GM19240 (cell line): ENCODE results near the gene BOLL.
"Not testable (repeated sequence)": the region's sequence is repeated elsewhere in the genome, so short reads cannot be mapped to it uniquely, and the experiment has no call there.

Source experiments
- DNase-seq: peaks from one replicate; pipeline ENCODE4 v3.0.0; 2011; ENCODE audit warnings: low spot score; ENCODE audit not compliant: insufficient read length

The BOLL gene

DNA sequence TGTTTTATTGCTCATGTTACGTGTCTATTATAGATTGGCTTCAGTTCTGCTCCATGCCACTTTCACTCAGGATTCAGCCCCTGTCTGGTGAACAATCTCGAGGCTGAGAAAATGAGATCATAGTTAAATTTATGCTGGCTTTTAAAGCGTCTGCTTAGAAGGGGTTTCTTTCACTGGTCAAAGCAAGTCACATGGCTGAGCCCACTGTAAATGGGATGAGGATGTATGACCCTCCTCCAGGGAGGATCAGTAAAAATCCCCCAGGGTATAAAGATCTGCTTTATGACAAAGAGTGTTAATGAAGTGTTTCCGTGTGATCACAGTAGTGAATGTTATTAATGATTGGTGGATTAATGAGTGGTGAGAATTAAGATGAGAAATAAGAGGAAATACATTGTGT lies 13.1 kb upstream of the BOLL start:
- no peak for DNase-seq

DNA sequence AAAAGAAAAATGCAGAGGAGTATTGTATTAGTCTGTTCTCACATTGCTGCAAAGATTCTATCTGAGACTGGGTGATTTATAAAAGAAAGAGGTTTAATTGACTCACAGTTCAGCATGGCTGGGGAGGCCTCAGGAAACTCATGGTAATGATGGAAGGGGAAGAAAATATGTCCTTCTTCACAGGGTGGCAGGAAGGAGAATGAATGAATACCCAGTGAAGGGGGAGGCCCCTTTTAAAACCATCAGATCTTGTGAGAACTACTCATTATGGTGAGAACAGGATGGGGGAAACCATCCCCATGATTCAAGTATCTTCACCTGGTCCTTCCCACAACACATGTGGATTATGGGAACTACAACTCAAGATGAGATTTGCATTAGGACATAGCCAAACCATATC lies 10.2 kb upstream of the BOLL start:
- DNase-seq = no peak

DNA sequence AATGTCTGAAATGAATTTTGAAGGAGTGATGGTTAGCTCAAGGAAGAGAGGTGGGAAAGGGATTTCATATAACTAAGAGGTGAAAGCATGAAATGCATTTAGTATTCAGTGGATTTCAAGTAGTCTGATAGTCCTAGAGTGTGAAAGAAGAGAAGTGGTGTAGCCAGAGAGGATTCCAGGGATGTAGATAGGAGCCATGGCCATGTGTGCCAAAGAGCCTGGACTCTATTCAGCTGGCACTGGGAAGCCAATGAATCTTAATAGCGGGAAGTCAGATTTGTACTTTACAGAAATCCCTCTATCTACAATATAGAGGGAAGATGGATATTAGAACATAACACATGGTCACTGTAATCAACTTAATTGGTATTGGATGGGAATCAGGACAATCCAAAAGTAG lies 8.3 kb upstream of the BOLL start:
- DNase-seq = no peak

DNA sequence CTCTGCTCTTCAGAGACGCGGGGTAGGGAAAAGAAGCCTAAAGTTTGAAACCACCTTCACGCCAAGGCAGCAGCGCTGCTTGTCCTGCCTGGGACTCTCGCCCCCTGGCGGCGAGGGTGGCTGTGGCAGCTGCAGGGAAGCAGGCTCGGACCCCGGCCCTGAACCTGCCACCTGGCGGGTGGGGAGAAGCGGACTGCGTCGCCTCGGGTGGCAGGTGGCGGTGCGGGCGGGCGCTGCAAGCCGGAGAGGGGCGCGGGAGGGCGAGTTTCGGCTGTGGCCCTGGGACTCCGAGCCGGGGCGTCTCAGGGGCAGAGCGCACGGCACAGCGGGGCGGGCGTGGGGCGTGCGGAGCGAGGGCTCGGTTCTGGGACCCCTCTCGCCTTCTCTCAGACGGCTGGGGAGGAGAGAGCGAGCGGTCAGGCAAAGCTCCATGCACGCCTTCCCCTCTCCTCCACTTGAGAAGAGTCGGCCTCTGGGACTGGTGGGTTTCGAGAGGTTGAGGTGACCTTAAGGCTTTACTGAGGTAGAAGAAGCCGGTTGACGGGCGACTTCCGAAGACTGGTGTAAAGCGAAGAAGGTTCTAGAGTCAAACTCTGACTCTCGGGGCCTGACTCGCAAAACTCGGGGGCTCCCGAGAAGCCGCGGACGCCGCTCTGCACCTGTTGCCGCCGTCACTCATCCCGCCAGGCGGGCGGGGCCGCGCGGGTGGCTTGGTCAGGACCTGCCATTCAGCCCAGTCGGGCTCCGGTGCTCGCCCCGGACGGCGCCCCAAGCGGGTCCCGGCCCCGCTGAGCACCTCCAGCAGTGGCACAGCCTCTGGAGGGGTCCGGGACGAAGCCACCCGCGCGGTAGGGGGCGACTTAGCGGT lies 1.1 kb upstream of the BOLL start:
- DNase-seq = no peak

DNA sequence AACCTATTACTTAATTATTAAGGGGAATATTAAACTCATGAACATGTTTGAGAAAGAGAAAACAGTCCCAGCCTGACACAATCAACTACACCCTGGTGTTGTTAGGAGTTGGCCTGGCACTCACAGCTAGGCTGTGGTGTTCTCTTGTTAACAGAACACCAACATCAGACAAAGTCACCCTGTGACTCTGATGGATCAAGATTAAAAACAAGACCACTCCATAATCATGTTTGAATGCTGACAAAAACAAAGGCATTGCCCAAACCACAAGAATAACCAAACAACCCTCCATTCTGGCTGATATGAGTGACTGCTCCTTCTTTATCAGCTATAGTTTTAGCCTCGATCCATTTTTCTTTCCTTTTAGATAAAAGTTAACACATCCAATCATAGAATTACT lies 3.0 kb downstream of the BOLL start:
- no peak for DNase-seq

DNA sequence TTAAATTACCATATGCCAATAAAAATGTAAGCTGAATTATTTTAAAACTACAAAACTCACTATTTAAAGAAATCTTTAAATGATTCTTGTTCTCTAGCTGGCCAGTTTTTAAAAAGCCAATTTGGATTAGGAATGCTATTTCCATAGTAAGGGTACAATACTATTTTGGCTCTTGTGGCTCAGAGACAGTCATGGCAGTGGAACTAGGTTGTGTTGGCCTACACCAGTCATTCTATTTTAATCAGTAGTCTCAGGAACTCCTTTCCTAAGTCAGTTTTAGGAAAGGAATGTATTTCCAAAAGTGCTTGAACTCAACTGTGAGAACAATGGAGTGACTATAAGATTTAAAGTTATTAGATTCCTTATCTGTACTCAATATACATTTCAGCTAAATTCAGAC lies 5.9 kb downstream of the BOLL start:
- DNase-seq = no peak

DNA sequence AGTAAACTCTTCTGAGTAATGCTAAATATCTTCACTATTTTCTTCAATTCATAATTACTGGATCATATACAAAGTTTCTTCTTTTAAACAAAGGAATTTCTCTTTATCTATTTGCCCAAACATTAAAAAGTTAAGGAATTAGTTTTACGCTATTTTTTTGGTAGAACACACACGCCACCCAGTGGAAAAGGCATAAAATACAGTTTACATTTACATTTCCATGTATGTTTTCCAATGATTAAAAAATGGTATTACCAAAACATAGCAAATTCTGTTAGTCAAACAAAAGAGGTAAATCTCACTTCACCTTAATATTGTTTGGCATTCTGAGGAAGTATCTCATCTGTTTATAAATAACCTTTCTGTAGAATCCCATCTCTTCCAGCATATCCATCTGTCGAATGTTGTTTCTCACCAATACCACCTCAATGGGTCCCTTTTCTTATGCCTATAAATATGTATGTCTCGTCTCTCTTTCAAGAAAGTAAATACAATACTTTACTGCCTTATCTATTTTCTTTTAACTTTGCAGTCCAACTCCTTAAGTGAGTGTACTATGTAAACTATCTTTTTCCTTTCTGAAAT lies 7.2 kb downstream of the BOLL start:
- no peak for DNase-seq

DNA sequence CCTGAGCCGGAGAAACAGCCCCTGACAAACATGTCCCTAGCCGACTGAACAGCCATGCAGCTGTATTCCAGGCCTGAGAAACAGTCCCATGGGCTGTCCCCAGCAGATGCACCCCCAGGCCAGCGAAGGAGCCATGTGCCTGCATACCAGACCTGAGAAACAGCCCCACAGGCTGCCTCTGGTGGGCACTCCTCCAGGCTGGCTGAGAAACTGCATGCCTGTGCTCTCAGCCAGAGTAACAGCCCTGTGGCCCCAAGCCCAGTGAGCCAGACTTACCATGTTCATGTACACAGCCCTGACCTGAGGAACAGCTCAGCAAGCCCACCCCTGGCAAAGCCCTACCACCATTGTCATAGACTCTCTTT lies 24.8 kb downstream of the BOLL start:
- no peak for DNase-seq

DNA sequence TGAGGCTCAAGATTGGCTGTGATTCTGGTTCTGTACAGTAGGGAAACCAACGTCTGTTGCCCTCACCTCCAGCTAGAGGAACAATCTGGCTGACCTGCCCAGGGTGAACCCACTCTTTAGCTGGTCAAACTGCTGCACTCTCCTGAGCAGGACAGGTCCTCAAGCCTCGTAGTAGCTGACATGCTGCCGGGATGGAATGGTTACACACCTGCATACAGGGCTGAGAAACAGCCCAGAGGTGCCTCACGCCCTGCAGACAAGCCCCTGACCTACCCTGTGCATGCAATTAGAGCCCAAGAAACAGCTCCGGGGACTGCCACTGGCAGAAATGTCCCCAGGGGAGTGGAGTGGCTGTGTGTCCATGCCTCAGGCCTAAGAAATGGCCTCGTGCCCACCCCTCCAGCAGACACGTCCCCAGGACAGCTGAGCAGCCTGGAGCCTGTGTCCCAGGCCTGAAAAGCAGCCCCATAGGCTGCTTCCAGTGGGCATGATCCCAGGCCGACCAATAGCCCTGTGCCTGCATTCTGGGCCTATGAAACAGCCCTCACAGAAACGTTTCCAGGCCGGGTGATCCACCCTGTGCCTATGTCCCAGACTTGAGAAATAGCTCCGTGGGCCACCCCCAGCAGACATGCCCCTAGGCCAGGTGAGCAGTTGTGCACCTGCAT lies 25.4 kb downstream of the BOLL start:
- DNase-seq = no peak

DNA sequence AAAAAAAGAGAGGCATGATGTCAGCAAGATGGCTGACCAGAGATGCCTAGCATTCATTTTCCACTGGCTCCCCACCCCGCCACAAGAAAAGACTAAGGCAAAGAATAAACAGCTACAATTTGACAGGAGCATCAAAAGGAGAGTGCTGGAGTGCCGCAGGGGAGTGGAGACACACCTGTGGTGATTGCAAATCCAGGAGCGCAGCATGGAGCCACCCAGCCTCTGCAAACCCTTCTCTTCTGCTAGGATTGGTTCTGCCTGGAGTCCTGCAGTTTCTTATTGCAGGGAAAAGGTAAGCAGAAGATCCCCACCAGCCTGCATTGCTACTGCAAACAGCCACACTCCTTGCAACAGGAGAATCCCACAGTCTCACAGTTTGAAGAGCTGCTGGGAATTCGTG lies 26.1 kb downstream of the BOLL start:
- DNase-seq = no peak

DNA sequence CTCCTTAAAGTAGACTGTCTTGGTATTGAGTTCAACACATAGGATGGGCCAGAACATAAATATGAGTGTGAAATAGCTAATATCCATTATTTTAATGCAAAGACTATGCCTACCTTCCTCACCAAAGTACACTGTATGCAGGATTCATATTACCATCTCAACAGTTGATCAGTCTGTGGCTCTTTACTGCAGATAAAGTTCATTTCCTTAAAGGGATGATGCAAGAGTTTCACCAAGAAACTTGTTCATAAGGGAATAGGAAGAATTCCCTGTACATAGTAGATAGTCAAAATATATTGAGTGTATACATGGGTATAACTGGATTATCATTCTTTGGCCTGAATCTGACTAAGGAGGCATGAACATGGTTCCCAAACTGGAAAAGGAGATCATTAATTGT lies 44.9 kb downstream of the BOLL start:
- DNase-seq = no peak

DNA sequence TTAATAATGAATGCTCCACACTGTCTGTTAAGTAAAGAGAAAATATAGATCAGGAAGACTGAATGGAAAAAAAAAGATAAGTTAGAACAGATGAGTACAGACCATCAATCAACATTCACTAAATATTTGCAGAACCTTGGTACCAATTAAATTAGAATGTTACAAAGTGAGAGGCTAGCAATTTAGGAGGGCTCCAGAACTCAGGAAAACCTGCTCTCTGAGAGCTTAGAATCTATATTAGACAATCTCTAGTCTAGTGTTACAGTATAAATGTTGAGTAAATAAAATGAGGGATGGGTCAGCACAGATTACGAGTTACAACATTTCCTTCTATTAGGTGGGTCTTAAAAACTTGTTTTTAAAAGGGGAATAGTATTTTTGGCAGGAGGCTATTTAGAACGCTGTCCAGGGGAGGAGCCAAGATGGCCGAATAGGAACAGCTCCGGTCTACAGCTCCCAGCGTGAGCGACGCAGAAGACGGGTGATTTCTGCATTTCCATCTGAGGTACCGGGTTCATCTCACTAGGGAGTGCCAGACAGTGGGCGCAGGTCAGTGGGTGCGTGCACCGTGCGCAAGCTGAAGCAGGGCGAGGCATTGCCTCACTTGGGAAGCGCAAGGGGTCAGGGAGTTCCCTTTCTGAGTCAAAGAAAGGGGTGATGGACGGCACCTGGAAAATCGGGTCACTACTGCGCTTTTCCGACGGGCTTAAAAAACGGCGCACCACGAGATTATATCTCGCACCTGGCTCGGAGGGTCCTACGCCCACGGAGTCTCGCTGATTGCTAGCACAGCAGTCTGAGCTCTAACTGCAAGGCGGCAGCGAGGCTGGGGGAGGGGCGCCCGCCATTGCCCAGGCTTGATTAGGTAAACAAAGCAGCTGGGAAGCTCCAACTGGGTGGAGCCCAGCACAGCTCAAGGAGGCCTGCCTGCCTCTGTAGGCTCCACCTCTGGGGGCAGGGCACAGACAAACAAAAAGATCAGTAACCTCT lies 56.3 kb downstream of the BOLL start:
- DNase-seq = not testable (repeated sequence)

DNA sequence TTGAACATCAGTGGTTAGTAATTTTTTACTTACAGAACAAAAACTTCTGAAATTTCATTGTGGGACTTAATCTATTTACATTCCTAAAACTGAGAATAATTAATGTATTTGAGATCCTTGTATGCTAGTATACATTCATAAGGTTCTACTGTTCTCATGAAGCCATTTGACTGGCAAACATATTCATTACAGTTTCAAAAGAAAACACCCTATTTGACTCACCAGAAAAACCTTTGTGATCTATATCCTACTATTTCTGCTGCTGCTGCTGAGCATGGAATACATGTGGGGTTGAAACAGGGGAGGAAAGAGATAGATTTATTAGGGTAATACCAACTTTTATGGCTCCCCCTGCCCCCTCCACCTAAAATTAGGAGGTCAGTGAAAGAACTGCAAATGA lies 58.1 kb downstream of the BOLL start:
- DNase-seq = no peak

DNA sequence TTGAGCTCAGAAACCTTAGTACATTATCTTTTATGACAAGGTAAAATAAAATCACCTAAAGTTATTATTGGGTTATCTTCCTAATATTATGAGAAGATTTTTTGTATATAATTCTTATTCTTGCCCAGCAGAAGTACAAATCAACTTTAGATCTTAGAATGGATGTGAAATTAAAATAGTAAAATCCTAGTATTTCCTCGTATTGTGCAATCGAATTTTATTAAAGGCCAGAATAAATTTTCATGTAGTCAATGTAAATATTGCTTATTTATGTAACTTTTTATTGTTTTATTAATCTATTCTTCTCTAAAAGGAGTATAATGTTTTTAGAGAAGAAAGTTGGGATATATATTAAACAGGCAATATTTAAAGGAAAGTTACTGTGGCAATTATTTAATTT lies 67.3 kb downstream of the BOLL start:
- DNase-seq = no peak

DNA sequence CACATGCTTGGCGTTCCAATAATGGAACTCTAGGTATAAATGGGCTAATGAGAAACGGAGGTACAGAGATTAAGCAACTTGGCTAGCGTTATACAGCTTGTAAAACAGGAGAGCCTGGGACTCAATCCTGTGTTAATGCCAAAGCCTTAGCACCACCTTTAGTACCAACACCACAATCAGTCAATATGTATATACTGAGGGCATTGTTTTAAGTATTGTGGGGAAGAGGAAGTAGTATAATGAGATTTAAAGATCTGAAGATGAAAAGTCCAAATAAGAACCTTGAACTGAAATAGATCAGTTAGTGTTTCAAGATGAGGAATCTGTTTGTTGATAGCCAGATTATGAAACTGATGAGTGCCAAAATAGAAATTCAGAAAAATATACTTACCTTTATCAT lies 71.8 kb downstream of the BOLL start:
- DNase-seq = no peak

DNA sequence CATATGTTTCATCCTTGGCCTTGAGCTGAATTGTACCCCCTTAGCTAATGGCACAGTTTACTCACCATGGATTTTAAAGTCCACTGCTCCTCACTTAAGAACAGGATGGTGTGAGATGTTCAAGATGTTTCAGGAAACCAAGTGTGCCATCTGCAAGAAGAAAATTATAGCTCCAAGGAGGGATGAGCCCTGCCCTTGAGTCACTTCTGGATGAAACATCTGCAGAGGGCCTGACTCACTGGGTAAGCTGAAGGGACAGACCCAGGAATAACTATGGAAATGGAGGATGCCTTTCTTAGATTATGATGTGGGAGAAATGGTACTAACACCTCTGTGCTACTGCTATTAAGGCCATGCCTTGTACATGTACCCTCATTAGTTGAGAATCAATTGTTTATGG lies 73.5 kb downstream of the BOLL start:
- DNase-seq = no peak

DNA sequence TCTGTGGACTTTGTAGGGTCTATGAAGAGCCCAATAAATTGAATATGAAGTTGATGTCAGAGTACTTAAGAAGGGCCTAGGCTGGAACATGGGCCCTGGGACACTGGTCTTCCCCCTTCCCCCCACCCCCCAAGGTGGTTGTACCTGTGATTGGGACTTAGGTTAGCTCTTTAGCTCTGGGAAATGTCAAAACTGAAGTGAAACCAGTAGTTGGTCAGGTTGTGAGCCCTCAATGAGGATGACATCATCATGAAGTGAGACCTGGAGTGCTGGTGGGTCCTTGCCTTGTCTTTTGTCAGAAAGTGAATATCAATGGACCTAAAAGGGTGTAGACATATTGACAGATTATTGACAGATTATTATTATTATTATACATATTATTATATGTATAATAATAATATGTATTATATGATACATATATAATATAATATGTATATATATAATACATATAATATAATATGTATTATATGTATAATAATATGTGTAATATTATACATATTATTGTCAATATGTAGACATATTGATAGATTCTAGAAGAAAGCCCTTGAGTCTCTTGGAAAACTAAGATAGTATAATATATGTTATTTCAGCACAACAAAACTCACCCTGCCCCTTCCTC lies 74.6 kb downstream of the BOLL start:
- peak; percentile 48 for DNase-seq

DNA sequence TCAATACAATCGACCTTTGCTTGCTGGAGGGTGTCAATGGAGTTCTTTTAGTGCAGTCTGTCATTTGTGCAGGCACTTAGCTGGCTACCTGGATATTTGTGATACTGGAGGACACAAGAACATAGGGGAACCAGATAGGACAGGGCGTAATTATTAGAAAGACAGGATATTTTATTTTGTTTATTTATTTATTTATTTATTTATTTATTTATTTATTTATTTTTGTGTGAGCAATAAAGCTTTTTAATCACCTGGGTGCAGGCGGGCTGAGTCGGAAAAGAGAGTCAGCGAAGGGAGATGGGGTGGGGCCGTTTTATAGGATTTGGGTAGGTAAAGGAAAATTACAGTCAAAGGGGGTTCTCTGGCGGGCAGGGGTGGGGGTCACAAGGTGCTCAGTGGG lies 76.0 kb downstream of the BOLL start:
- DNase-seq = not testable (repeated sequence)

DNA sequence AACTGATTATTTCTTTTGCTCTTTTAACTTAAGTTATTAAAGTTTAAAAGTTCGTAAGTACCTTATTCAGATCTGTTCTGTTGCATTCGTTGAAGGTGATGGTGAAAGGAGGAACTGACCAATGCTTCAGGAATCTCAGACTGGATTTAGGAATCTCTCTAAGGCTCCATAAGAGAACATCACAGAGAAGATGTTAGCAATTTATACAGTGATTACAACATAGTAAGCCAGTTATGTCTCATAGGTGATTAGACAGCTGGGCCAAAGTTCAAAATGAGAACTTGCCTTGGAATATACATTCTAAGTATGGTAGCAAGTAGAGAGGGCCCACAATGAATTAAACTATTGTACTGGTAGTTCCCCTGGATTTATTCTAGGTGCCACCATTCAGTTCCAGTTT lies 76.8 kb downstream of the BOLL start:
- no peak for DNase-seq

DNA sequence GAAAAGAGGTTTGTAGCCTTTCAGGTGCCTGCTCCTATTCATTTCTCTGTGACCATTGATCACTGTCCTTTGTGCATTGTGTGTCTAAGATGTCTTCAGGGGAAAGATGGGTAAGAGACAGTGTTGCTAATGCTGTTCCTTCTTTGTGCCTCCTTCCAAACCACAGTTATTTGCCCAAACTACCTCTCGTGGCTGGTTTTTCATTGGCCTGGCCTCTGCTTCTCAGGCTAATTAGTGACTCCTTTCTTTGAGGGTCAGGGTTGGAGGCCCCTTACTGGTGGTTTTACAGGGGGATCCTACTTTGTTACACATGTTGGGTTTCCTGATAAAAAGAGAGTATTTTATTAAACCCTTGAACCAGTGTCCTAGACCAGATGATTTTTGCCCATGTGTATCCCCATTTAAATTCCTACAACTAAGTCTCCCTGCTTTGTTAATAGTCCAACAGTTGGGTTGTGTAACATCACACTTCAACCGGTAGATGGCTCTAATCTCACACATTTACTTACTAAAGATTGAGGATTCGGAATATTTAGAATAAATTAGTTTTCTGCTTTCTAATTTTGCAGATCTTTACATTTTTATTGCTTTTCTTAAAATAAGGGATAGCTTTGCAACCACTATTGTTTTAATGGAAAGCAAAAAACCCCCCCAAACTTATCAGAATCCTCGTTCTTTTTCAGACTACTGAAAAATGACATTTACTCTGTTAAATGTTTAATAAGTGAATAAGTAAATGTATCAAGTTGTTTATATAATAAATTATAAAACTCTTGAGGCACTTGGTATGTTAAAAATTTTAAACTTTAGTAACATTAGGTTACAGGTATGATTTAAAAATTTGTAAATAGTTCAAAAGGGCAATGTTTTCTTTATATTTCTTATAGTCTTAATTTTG lies 77.6 kb downstream of the BOLL start:
- DNase-seq = no peak
